ENCODE results near the gene SHROOM3.

SHROOM3 gene

GRCh38 chr4:76571274-76571673, 136.2 kb downstream of the SHROOM3 start:
- peak; percentile 26 for DNase-seq

GRCh38 chr4:76572224-76572623, 137.2 kb downstream of the SHROOM3 start:
- DNase-seq: no peak

GRCh38 chr4:76576824-76577223, 141.8 kb downstream of the SHROOM3 start:
- no peak for DNase-seq

GRCh38 chr4:76578002-76578560, 143.1 kb downstream of the SHROOM3 start:
- no peak for DNase-seq

GRCh38 chr4:76579596-76580375, 144.8 kb downstream of the SHROOM3 start:
- DNase-seq: no peak

- no peak for DNase-seq
Measured at GRCh38 chr4:76581077-76581962, 146.3 kb downstream of the SHROOM3 start.

GRCh38 chr4:76582074-76582816, 147.2 kb downstream of the SHROOM3 start:
- no peak for DNase-seq

GRCh38 chr4:76582817-76583087, 147.7 kb downstream of the SHROOM3 start:
- no peak for DNase-seq

- DNase-seq: no peak
Measured at GRCh38 chr4:76584241-76585152, 149.5 kb downstream of the SHROOM3 start.

GRCh38 chr4:76585272-76585671, 150.2 kb downstream of the SHROOM3 start:
- DNase-seq: no peak

GRCh38 chr4:76585897-76586360, 150.9 kb downstream of the SHROOM3 start:
- peak; percentile 83 for DNase-seq

GRCh38 chr4:76588274-76588673, 153.2 kb downstream of the SHROOM3 start:
- no peak for DNase-seq

- DNase-seq: no peak
Measured at GRCh38 chr4:76589402-76589801, 154.4 kb downstream of the SHROOM3 start.

GRCh38 chr4:76589872-76590797, 155.1 kb downstream of the SHROOM3 start:
- no peak for DNase-seq

- DNase-seq: no peak
Measured at GRCh38 chr4:76590798-76591281, 155.8 kb downstream of the SHROOM3 start.

- no peak for DNase-seq
Measured at GRCh38 chr4:76591992-76592391, 157.0 kb downstream of the SHROOM3 start.

- no peak for DNase-seq
Measured at GRCh38 chr4:76592460-76592859, 157.4 kb downstream of the SHROOM3 start.

GRCh38 chr4:76594173-76594572, 159.1 kb downstream of the SHROOM3 start:
- DNase-seq: no peak

- DNase-seq: no peak
Measured at GRCh38 chr4:76595435-76595834, 160.4 kb downstream of the SHROOM3 start.

- no peak for DNase-seq
Measured at GRCh38 chr4:76596713-76597112, 161.7 kb downstream of the SHROOM3 start.

Data from NCI-H1092 treated with DMSO at 0.1 percent for 48 hours (cell line).